HEK293 (cell line): ENCODE data around the gene DLK2.

Experiments
- ATF2 ChIP-seq: fragments of 450-650 bp; formaldehyde crosslinking; IDR thresholded peaks from 2 replicates; pipeline ENCODE4 v1.5.1; 2016; ENCODE audit warnings: missing biosample characterization, missing genetic modification characterization, low read depth
- CTCF ChIP-seq: fragments of 450-650 bp; formaldehyde crosslinking; IDR thresholded peaks from 2 replicates; pipeline ENCODE4 v1.5.1; 2016; ENCODE audit warnings: missing biosample characterization, missing genetic modification characterization
- HOXA7 ChIP-seq: sonication (generic); formaldehyde crosslinking; IDR thresholded peaks from 2 replicates; pipeline ENCODE4 v1.8.1; 2022; ENCODE audit warnings: missing genetic modification reagents, borderline replicate concordance
- IKZF3 ChIP-seq: fragments of 450-650 bp; IDR thresholded peaks from 2 replicates; pipeline ENCODE4 v1.5.0; 2018; ENCODE audit warnings: missing biosample characterization, mild to moderate bottlenecking, missing genetic modification characterization, moderate library complexity
- OSR2 ChIP-seq: fragments of 450-650 bp; formaldehyde crosslinking; IDR thresholded peaks from 2 replicates; pipeline ENCODE4 v1.5.1; 2016; ENCODE audit warnings: missing biosample characterization, missing genetic modification characterization
- ZBTB21 ChIP-seq: fragments of 450-650 bp; formaldehyde crosslinking; IDR thresholded peaks from 2 replicates; pipeline ENCODE4 v1.5.1; 2017; ENCODE audit warnings: missing biosample characterization, missing genetic modification characterization
- ZNF23 ChIP-seq: fragments of 450-650 bp; formaldehyde crosslinking; IDR thresholded peaks from 2 replicates; pipeline ENCODE4 v1.5.1; 2016; ENCODE audit warnings: missing biosample characterization, missing genetic modification characterization, borderline replicate concordance
- ZNF274 ChIP-seq, 2 experiments: fragments of 200-500 bp in 1 of 2; fragments of 450-650 bp in 1 of 2; sonication (Bioruptor generic) in 1 of 2; formaldehyde crosslinking in 1 of 2; IDR thresholded peaks; 2 replicates each; pipeline versions ENCODE4 v1.5.1 to v1.6.1; 2014 to 2016; ENCODE audit warnings: borderline replicate concordance in 1 of 2, inconsistent platforms in 1 of 2, low read length in 1 of 2, missing biosample characterization in 1 of 2, missing genetic modification characterization in 1 of 2

- TF ChIP-seq OSR2 (tag by site-specific recombination), result no peak
- no peak for TF ChIP-seq CTCF (tag by site-specific recombination)
- TF ChIP-seq ZNF23 (tag by site-specific recombination), result no peak
- no peak for TF ChIP-seq ZBTB21 (tag by site-specific recombination)
- TF ChIP-seq ATF2, result no peak
- no peak for TF ChIP-seq HOXA7 (CRISPR knock-in tag)
- TF ChIP-seq IKZF3 (tag by site-specific recombination), result no peak
- TF ChIP-seq ZNF274 (IDR thresholded peaks at IDR 0.05; ENCODE audit: low read length), result no peak
- no peak for TF ChIP-seq ZNF274 (tag by site-specific recombination; IDR thresholded peaks at IDR 0.05; ENCODE audit: borderline replicate concordance)
Measured at GRCh38 chr6:43489277-43490072, 34.1 kb upstream of the DLK2 start.
